NOMO-1 (cell line): ENCODE results near the gene PLCD1.

Source experiments
- DNase-seq, 2 experiments: peaks; one replicate each; lab custom pipeline; 2025; ENCODE audit not compliant: unreplicated experiment in 2 of 2; lab: John Stamatoyannopoulos, UW

The PLCD1 gene

DNA sequence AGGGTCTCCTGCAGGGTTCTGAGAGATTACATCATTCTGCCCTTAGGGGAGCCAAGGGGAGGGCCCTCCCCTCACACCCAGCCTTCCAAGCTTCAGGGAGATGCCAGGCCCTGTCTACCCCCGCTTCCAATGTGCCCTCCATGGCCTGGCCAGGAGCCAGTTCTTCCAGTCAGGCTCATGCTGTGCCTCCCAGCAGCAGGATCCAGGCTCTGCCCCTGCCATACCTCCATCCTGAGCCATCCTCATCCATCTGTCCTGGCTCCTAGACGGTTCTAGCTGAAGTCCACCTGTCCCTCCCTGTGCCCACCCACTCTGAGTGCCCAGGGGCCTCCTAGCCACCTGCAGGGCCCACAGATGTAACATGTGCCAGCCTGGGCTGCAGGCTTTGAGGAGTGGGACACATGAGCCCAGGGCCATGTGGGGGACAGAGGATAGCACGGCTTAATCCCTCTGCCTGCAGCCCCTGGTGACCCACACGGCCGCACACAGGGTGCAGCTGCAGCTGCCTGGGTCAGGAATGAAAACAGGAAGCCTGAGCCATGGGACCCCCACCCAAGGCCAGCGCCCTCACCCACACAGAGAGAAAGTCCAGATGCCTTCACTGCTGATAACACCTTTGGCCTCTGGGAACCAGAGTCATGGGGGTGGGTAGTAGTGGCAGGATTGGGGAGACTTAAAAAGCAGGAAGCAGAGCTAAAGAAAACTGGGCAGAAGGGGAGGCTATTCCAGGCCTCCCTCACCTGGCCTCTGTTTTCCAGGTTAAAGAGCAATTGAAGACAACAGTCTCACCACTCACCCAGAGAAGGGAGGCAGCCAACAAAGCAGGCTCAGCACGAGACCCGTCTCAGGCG, 11.8 kb downstream of the PLCD1 start:
- no peak for DNase-seq

DNA sequence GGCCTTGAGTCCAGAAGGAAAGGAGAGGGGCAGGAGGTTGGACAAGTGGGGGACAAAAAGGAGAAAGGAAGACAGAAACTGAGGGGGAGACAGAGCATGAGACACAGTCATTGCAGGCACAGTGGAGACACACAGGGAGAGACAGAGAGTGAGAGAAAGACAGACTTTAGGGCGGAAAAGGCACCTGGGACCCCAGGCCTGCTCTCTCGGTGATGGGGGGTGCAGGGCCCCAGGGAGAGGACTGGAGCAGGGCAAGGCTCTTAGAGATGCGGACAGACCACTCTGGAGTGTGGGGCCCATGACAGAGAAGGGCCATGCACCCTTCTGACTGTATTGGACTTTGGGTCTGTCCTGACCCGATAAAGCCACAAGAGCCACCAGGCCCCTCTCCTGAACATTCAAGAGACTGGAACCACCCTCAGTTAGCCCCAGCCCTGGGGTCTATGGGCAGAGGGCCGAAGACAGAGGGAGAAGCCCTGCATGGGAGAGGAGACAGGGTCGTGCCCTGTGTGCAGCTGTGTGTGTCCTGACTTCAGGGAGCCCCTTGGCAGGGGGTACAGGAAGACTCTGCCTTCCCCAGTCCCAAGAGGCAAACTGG, 12.5 kb downstream of the PLCD1 start:
- no peak for DNase-seq

DNA sequence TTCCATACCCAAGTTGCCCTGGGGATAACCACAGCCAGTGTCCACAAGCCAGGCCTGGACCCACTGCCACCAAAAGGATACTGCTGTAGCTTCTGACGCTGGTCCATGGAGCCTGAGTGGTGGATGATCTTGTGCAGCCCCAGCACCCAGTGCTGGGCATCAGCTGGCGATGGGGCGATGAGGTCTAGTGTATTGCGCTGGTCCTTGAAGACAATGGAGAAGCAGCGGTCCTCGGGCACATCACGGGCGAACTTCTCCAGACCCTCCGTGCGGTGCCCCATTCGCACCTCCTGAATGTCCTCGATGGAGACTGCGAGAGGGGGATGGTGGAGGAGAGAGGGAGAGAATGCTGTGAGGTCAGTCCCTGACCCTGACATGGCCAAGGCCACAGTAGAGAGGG, 13.0 kb downstream of the PLCD1 start:
- no peak for DNase-seq

DNA sequence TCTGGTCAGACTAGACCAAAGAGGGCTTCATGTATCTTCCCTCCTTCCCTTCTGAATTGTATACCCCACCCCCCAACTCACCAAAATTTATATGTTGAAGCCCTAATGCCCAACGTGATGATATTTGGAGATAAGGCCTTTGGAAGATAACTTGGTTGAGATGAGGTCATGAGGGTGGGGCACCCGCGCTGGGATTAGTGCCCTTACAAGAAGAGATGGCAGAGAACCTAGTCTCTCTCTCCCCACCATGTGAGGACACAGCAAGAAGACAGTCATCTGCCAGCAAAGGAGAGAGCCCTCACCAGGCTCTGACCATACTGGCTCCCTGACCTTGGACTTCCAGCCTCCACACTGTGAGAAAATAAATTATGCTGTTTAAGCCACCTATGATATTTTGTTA, 13.5 kb downstream of the PLCD1 start:
- DNase-seq: no peak

DNA sequence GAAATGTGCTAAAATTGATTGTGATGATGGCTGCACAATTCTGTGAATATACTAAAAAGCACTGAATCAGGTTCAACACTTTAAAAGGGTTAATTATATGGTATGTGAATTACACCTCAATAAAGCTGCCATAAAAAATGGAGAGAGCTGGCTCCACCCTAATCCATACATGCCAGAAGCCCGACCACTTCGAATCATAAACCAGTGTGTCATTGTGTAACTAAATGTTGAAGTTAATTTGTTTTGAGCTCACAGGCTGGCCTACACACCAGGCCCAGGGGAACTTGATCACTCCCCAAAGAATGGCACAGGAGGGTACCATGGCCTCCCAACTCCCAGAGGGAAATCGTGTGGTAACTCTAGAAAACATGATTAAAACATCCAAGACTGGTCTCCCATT, 14.0 kb downstream of the PLCD1 start:
- no peak for DNase-seq

DNA sequence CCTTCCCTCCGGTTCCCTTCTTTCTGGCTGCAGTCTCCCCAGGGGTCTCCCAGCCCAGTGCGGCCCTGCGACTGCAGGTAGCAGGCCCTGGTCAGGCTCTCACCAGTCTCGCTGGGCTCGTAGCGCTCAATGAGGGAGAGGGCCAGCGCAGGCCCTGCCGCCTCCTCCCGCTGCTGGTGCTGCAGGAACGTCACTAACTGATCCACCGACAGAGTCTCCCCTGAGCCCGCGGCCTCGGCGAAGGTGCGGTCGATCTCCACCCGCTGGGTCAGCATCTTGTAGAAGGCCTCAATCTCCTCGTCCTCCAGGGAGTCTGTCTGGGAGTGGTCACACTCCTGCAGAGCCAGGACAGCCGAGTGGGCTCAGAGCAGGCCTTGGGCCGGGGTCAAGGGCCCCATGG, 18.3 kb downstream of the PLCD1 start:
- DNase-seq: no peak

DNA sequence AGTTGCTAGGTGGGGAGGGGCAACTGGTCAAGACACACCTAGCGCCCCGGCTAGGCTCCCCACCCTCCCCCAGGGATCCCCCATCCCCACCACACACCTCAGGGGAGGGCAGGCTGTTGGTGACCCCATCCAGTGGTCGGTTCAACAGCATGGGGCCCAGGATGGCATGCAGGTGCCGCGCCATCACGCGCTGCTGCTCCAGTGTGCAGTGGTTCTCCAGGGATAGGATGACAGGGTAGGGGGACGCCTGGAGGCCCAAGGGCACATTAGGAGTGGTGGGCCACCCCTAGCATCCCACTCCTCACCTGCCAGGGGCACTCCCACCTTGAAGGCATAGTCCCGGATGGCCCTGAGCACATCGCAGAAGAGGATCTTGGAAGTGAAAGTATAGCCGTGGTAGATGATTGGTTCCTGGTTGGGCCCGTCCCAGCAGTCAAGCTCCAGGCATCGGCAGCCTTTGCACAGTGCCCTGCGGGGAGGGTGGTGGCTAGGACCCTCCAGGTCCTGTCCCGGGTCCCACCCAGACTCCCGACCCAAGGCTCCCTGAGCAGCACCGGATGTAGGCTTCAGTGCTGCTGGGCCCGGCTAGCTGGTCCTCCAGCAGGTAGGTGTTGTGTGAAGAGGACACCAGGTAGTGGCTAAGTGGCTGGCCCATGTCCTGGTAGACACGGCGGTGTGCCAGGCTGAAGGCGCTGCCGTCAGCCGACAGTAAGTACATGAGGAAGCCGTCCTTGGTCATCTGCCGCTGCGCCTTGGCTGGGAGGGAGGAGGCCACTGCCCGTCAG, 19.4 kb downstream of the PLCD1 start:
- peak; percentile 15 to 23 for DNase-seq

DNA sequence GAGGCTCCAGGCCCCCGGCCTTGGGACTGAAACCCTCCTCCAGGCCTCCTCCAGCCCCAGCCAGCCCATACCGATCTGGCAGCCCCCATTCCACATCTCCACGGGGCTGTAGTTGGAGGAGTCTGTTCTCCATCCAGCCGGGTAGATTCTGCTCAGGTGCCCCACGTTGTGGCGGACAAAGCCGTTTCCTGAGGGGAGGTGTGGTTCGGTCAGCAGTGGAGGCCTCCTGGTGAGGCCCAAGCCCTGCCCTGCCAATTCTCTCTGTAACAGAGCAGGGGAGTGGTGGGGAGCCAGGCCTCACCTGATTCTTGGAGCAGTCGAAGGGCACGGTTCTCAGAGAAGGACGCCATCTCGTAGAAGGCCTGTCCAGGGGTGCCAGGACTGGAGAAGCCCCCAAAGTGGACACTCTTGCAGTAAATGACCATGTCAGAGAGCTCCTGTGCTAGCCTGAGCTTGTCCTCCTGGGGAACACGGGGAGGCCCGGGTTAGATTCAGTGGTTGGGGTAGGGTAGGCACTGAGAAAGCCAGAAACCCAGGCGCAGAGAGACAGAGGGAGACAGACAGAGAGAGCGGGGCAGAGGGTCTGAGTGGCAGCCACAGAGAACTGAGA, 20.4 kb downstream of the PLCD1 start:
- DNase-seq: no peak

DNA sequence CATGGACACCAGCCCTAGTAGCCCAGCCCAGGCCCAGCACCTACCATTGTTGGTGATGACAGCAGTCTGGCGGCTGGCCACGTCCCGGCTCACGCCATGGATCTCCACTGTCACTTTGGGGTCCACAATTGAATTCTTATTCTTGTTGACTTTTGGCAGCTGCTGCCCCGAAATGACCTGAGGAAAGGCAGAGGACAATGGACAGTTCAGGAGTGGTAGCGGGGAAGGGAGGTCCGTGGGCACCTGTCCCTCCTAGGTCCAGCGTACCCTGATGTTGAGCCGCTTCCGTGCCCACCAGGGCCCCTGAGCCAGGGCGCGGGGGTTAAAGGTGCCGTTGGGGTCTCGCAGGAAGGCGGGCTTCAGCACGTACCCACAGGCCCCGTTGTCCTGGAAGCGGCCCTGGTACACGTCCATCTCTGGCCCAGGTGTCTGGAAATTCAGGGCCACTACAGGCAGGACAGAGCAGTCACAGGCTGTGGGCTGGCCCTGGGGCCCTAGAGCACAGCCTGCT, 21.2 kb downstream of the PLCD1 start:
- DNase-seq: no peak

DNA sequence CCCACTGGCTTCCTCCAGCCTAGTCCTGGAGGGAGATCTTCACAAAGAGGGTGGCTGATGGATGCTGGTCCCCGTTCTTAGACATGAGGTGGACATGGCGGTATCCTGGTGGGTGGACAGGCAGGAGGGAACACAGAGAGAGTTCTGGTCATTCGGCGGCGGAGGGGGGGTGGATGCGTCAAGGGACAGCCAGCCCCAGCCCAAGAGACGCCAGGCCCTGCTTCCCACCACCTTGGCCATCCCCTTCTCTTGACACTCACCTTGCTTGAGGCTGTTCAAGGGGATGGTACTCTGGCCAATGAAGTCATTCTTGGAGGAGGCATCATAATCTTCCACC, 21.7 kb downstream of the PLCD1 start:
- no peak for DNase-seq

DNA sequence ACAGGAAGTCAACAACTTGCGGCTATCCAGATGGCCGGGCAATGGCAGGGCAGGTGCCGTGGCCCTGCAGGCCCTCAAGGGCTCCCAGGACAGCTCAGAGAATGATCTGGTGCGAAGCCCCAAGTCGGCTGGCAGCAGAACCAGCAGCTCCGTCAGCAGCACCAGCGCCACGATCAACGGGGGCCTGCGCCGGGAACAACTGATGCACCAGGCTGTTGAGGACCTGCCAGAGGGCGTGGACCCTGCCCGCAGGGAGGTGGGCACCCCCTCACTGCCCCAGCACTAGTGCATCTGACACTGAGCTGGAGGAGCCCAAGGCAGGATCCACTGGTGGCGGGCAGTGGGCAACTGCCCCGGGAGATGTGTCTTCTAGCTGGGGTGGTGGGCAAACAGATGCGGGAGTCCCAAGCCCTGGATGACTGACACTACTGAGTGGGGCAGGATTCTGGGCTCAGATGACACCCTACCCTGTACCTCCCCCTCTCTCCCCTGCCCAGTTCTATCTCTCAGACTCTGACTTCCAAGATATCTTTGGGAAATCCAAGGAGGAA, 22.9 kb downstream of the PLCD1 start:
- no peak for DNase-seq

DNA sequence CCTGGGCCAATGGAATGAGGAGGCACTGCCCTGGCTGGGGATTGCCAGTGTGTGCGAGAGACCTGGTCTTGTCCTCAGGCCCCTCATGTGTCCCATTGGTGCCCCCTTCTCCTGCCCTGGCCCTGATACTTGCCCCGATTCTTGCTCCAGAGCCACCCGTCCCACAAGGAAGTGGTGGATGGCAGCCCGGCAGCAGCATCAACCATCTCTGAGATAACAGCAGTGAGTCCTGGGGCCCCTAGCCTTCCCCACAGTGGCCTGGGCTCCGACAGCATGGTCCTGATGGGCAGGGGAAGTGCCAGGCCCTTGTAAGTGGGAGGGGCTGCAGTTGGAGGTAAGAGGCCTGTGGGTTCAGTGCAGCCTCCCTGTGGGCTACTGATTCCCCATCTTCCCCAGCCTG, 23.4 kb downstream of the PLCD1 start:
- DNase-seq: no peak

DNA sequence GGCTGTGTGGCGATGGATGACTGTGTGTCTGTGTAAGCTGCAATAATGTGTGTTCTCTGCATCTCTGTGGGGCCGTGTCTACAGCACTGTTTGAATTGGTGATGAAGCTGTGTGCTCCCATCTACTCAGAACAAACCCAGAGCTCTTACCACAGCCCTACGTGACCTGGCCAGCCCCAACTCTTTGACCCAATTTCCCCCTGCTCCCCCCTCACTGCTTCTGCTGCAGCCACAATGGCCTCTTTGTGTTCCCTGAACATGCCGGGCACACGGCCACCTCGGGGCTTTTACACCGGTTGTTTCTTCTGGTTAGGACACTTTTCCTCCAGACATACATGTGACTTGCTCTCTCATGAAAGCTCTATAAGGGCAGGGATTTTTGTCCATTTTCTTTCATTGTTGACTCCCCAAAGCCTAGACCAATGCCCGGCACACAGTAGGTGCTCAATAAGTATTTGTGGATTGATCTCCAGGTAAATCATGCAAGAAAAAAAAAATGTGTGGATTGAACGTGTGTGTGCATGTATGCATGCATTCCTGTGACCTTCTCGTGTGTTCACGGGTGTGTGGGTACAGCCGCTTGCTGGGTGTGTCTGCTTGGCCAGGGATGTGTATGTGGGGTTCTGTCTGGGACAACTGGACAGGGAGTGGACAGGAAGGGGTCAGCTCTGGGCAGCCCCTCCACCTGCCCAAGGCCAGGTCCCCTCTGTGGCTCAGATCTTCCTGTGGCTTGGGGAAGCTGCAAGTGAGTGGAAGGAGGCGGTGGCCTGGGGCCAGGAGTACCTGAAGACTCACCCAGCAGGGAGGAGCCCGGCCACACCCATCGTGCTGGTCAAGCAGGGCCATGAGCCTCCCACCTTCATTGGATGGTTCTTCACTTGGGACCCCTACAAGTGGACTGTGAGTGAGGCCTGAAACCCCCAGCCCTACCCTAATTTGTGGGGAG, 24.1 kb downstream of the PLCD1 start:
- DNase-seq: no peak

DNA sequence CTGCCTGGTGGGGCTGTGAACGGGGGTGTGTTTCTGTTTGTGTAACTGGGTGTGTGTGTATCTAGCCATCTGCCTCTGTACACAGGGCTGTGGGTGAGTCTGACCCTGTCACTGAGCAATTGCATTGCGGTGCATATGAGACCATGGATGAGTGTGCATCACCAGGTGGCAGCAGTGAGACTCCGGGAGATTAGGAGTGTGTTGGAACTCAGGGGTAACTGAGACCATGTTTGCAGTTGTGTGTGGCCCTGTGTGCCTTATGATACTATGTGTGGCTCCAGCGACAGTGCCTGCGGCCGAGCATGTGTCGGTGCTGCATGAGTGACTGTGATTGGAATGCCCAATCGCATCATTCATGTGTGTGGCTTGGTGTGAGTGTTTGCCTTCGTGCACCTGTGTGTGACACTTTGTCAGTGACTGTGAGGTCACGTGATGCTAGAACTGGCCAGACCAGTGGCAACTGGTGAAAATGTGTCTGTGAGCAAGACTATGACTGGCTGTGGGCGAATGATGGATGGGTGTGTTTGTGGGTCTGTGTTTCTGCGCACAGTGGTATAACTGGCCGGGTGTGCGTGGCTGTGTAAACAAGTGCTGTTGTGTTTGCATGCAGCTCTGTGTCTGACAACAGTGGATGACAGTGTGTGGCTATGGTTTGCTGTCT, 24.9 kb downstream of the PLCD1 start:
- peak in 1 of 2 experiments; percentile 37 for DNase-seq

DNA sequence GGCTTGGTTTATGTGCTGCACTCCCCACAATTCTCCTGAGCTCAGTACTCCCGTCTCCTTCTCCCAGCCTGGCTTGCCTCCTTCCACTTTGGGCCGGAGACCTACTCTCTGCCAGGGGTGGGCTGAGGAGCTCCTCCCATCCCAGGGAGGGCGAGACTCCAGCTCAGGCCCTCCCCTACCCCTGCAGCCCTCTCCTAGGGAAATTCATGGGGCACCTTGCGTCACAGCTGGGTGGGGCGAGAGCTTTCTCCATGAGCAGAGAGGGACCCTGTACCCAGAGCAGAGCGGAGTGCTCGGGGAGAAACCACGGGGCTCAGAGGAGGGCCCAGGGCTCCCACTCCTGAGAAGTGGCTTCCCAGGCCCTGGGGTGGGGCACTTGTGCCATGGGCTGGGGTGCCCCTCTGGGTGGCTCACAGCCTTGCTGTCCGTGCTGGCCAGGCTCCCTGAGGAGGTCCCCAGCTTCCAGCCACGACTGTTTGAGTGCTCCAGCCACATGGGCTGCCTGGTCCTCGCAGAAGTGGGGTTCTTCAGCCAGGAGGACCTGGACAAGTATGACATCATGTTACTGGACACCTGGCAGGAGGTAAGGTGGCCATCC, 25.5 kb downstream of the PLCD1 start:
- DNase-seq: no peak

DNA sequence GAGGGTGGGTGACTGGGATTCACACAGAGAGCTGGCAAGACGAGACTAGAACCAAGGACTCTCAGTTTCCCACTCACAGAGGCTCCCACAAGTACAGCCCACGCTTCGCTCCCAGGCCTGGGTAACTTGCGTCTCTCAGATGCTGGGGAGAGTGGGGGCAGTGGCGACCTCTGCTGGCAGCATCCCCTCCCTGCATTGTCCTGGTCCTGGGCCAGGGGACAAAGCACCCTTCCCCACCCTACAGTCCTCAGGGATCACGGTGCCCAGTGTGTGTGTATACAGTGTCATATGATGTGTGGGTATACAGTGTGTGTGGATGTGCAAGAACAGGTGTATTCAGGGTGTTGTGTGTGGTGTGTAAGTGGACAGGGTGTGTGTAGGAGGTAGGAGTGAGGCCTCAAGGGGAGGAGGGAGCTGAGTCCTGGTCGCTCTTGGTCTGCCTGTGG, 26.0 kb downstream of the PLCD1 start:
- DNase-seq: peak in 1 of 2 experiments; percentile 10

DNA sequence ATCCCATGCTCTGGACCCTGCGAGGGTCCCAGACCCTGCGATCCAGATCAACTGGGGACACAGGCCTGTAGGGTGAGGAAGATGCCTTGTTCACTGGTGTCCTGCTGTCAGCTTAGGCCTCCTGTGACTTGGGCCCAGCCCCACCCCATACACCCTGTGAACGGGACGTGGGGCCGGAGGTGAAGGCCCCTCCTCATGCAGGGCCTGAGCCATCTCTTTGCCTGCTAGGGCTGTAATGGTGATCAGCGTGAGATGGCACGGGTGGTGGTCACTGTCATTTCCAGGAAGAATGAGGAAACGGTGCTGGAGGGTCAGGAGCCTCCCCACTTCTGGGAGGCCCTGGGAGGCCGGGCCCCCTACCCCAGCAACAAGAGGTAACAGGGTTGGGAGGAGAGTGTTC, 26.5 kb downstream of the PLCD1 start:
- DNase-seq: no peak

DNA sequence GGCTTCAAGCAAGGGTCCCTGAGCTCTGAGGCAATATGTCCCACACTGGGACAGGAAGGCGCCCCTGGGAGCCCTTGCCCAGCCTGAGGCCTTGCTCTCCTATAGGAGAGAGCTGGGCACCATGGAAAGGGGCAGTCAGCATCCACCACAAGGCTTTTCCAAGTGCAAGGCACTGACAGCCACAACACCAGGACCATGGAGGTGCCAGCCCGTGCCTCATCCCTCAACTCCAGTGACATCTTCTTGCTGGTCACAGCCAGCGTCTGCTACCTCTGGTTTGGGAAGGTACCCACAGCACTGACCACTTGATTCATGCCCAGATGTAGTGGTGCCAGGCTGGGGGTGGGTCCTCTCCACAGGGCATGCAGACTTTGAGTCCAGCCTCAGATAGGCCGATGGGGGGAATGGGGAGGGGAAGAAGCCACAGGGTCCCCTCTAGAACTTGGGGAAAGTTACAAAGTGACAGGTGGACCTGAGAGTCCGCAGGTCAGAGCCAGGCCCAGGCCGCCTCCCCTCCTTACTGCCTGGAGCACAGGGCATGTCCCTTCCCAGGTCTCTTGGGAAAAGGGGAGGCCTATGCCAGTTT, 27.1 kb downstream of the PLCD1 start:
- no peak for DNase-seq
